SK-N-SH treated with all-trans-retinoic acid at 6 μM for 48 hours (cell line): ENCODE measurements around the gene SERPINE1.

Experiments
- ATAC-seq: fragments of 200-7000 bp; cut with Tn5 transposase; 3 replicates; pipeline ENCODE4 v1.9.1; 2020; ENCODE audit warnings: mild to moderate bottlenecking, moderate library complexity
- CREB5 ChIP-seq: fragments of 250-450 bp; sonication (Bioruptor Pico); IDR thresholded peaks from 2 replicates; pipeline ENCODE4 v1.5.1; 2020; ENCODE audit warnings: low read depth, mild to moderate bottlenecking, moderate library complexity
- CSDC2 ChIP-seq: fragments of 250-450 bp; sonication (Bioruptor Pico); IDR thresholded peaks from 2 replicates; pipeline ENCODE4 v1.5.0; 2020; ENCODE audit warnings: mild to moderate bottlenecking, moderate library complexity
- ESRRG ChIP-seq: fragments of 250-450 bp; sonication (Bioruptor Pico); IDR thresholded peaks from 2 replicates; pipeline ENCODE4 v1.6.1; 2021; ENCODE audit warnings: mild to moderate bottlenecking
- GLIS3 ChIP-seq: fragments of 250-450 bp; sonication (Bioruptor Pico); IDR thresholded peaks from 2 replicates; pipeline ENCODE4 v1.5.0; 2020; ENCODE audit warnings: mild to moderate bottlenecking, moderate library complexity
- ISL1 ChIP-seq: fragments of 250-450 bp; sonication (Bioruptor Pico); IDR thresholded peaks from 2 replicates; pipeline ENCODE4 v2.1.2; 2022; ENCODE audit warnings: mild to moderate bottlenecking, moderate library complexity
- OSR1 ChIP-seq: fragments of 250-450 bp; sonication (Bioruptor Pico); IDR thresholded peaks from 2 replicates; pipeline ENCODE4 v1.8.0; 2022; ENCODE audit warnings: moderate library complexity, mild to moderate bottlenecking, inconsistent platforms
- PATZ1 ChIP-seq: fragments of 250-450 bp; sonication (Bioruptor Pico); IDR thresholded peaks from 2 replicates; pipeline ENCODE4 v1.8.0; 2020; ENCODE audit warnings: mild to moderate bottlenecking, moderate library complexity, borderline replicate concordance
- PPARA ChIP-seq: fragments of 250-450 bp; sonication (Bioruptor Pico); IDR thresholded peaks from 2 replicates; pipeline ENCODE4 v1.5.0; 2020; ENCODE audit warnings: mild to moderate bottlenecking, borderline replicate concordance
- SNAI2 ChIP-seq: fragments of 250-450 bp; sonication (Bioruptor Pico); IDR thresholded peaks from 2 replicates; pipeline ENCODE4 v1.5.0; 2020; ENCODE audit warnings: mild to moderate bottlenecking, moderate library complexity
- TCF4 ChIP-seq: fragments of 250-450 bp; sonication (Bioruptor Pico); IDR thresholded peaks from 2 replicates; pipeline ENCODE4 v1.8.0; 2021; ENCODE audit warnings: mild to moderate bottlenecking, moderate library complexity, borderline replicate concordance
- TOX ChIP-seq: fragments of 250-450 bp; sonication (Bioruptor Pico); IDR thresholded peaks from 2 replicates; pipeline ENCODE4 v1.8.0; 2021; ENCODE audit warnings: mild to moderate bottlenecking, moderate library complexity, borderline replicate concordance
- TSHZ2 ChIP-seq: fragments of 250-450 bp; sonication (Bioruptor Pico); IDR thresholded peaks from 2 replicates; pipeline ENCODE4 v1.5.0; 2020; ENCODE audit warnings: mild to moderate bottlenecking, moderate library complexity
- ZC3H10 ChIP-seq: fragments of 250-450 bp; sonication (Bioruptor Pico); IDR thresholded peaks from 2 replicates; pipeline ENCODE4 v1.5.1; 2021; ENCODE audit warnings: mild to moderate bottlenecking, moderate library complexity
- ZFP3 ChIP-seq: fragments of 250-450 bp; sonication (Bioruptor Pico); IDR thresholded peaks from 2 replicates; pipeline ENCODE4 v1.5.0; 2020; ENCODE audit warnings: mild to moderate bottlenecking, moderate library complexity
- ZFP30 ChIP-seq: fragments of 450-650 bp; formaldehyde crosslinking; IDR thresholded peaks from 2 replicates; pipeline ENCODE4 v1.5.0; 2022; ENCODE audit warnings: mild to moderate bottlenecking, moderate library complexity
- ZNF565 ChIP-seq: fragments of 450-650 bp; formaldehyde crosslinking; conservative IDR thresholded peaks from 2 replicates; pipeline ENCODE4 v1.5.0; 2020; ENCODE audit warnings: low read depth, mild to moderate bottlenecking, moderate library complexity
- ZNF70 ChIP-seq: fragments of 450-650 bp; formaldehyde crosslinking; IDR thresholded peaks from 2 replicates; pipeline ENCODE4 v1.5.0; 2020; ENCODE audit warnings: mild to moderate bottlenecking, moderate library complexity
- ZNF8 ChIP-seq: fragments of 450-650 bp; formaldehyde crosslinking; IDR thresholded peaks from 2 replicates; pipeline ENCODE4 v1.5.0; 2020; ENCODE audit warnings: mild to moderate bottlenecking, moderate library complexity
- TF ChIP-seq, protein P1 (sequence below): fragments of 250-450 bp; sonication (Bioruptor Pico); IDR thresholded peaks from 2 replicates; pipeline ENCODE4 v1.5.1; 2021; ENCODE audit warnings: mild to moderate bottlenecking, moderate library complexity
- TF ChIP-seq, protein P2 (sequence below): fragments of 250-450 bp; sonication (Bioruptor Pico); IDR thresholded peaks from 2 replicates; pipeline ENCODE4 v1.8.0; 2021; ENCODE audit warnings: low read depth, mild to moderate bottlenecking, moderate library complexity, borderline replicate concordance

The SERPINE1 gene

DNA sequence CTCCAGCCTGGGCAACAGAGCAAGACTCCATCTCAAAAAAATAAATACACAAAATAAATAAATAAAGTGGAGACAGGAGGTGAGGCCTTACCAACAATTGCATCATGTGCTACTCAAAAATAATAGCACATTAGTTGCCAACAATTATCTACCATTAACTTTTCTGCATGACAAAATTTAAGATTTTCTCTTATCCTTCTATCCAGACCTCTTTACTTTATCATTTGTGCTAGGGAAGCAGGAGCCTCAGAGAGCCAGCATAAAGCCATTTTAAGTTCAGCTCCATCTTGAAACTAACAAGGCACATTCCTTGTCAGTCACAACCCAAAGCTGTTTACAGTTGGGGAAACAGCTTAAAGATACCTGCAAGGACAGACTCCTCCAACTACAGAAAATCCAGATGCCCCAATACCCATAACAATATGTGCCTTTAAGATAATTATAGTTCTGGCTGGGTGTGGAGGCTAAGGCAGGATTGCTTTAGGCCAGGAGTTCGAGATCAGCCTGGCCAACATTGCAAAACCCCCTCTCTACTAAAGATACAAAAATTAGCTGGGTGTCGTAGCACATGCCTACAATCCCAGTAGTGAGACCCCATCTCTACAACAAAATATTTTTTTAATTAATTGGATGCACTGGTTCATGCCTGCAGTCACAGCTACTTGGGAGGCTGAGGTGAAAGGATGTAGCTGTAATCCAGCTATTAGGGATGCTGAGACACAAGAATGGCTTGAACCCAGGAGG lies 25.2 kb downstream of the SERPINE1 start:
- ATAC-seq = no peak
- TF ChIP-seq CREB5 (CRISPR knock-in tag) (no peak), ESRRG (CRISPR knock-in tag) (no peak), ZNF8 (CRISPR knock-in tag) (no peak), ZC3H10 (CRISPR knock-in tag) (no peak), PPARA (CRISPR knock-in tag) (no peak), ZFP3 (CRISPR knock-in tag) (no peak), ZNF70 (CRISPR knock-in tag) (no peak), SNAI2 (CRISPR knock-in tag) (no peak), ZNF565 (CRISPR knock-in tag) (no peak), CSDC2 (CRISPR knock-in tag) (no peak), ISL1 (CRISPR knock-in tag) (no peak), TOX (no peak), ZFP30 (CRISPR knock-in tag) (no peak), PATZ1 (CRISPR knock-in tag) (no peak), TSHZ2 (CRISPR knock-in tag) (no peak), TCF4 (CRISPR knock-in tag) (no peak)
- TF ChIP-seq, protein P1, sequence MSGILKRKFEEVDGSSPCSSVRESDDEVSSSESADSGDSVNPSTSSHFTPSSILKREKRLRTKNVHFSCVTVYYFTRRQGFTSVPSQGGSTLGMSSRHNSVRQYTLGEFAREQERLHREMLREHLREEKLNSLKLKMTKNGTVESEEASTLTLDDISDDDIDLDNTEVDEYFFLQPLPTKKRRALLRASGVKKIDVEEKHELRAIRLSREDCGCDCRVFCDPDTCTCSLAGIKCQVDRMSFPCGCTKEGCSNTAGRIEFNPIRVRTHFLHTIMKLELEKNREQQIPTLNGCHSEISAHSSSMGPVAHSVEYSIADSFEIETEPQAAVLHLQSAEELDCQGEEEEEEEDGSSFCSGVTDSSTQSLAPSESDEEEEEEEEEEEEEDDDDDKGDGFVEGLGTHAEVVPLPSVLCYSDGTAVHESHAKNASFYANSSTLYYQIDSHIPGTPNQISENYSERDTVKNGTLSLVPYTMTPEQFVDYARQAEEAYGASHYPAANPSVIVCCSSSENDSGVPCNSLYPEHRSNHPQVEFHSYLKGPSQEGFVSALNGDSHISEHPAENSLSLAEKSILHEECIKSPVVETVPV (CRISPR knock-in tag) = no peak
- TF ChIP-seq, all 23 proteins: peak for 0

GRCh38 chr7:101153969-101154692 lies 27.2 kb downstream of the SERPINE1 start, which contains the start of gene AP1S1:
AP1S1 (plus strand) TSS chr7:101154476; CDS start chr7:101154515, 39 bp downstream.
- TF ChIP-seq TCF4 (CRISPR knock-in tag) (no peak), ZFP3 (CRISPR knock-in tag) (peak; percentile 44; the same call in 1 of the 2 replicates), OSR1 (CRISPR knock-in tag) (no peak), PPARA (CRISPR knock-in tag) (no peak), ZC3H10 (CRISPR knock-in tag) (no peak), GLIS3 (CRISPR knock-in tag) (no peak)
- TF ChIP-seq, protein P2, sequence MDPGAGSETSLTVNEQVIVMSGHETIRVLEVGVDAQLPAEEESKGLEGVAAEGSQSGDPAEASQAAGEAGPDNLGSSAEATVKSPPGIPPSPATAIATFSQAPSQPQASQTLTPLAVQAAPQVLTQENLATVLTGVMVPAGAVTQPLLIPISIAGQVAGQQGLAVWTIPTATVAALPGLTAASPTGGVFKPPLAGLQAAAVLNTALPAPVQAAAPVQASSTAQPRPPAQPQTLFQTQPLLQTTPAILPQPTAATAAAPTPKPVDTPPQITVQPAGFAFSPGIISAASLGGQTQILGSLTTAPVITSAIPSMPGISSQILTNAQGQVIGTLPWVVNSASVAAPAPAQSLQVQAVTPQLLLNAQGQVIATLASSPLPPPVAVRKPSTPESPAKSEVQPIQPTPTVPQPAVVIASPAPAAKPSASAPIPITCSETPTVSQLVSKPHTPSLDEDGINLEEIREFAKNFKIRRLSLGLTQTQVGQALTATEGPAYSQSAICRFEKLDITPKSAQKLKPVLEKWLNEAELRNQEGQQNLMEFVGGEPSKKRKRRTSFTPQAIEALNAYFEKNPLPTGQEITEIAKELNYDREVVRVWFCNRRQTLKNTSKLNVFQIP (CRISPR knock-in tag) = no peak
- TF ChIP-seq, protein P1 (CRISPR knock-in tag) = no peak
- ATAC-seq = peak; percentile 96
